HG03095 (cell line): ENCODE measurements around the gene EPAS1.

Experiments used
- ATAC-seq: cut with Tn5 transposase; IDR thresholded peaks from one replicate; pipeline ENCODE4 v1.9.1; 2021; ENCODE audit warnings: moderate library complexity; ENCODE audit not compliant: unreplicated experiment

Gene EPAS1

DNA sequence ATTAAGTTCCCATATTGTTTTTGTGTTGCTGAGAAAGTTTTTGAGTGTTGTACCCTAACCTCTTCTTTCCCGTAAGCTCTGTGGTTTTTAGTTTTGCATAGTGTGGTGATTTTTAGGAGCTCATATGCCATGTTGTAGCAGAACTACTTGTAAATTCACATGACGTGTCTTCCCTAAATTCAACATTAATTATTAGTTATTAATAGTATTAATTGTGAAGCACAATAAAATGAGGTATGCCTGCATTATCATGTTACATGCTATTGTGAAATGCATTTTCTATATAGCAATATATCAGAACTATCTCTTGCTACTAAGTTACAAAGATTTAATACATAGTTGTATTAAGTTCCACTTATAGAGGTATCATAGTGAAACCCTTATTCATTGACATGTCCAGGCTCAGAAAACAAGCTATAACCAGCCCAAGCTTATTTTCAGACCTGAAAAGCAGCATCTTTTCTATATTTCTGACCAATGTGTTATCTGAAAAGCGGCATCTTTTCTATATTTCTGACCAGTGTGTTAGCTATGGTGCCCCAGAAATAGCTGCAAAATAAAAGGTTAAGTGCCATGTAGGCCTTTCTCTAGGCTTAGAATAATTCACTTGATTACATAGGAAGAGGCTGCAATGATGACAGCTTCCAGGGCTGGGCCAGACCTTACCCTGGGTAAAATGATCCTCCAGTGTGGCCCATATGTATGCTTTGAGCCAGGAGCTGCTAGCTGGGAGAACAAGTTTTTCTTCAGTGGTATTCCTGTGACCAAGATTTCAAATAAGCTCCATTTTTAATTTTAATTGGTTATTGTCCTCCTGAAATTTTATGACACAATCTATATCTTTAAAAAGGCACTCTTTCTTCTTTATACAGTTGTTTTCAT, 21.6 kb downstream of the EPAS1 start:
- no peak for ATAC-seq

DNA sequence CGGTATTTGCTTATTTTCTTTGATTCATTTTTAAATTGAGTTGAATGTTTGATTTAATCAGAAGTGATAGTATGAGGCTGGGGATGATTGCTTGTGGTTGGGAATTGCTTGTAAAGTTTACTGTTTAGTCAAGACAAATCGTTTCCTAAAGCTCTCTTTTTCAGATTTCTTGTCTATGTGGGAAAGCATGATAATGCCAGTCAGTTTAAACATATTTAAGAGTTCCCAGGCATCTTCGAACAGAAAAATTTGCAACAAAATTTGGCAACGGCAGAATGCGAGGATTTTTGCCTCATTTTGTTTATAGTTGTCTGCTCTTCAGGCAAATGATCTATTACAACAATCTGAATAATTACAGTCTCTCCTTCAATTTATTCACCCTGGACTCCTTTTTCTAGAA, 22.5 kb downstream of the EPAS1 start:
- no peak for ATAC-seq

DNA sequence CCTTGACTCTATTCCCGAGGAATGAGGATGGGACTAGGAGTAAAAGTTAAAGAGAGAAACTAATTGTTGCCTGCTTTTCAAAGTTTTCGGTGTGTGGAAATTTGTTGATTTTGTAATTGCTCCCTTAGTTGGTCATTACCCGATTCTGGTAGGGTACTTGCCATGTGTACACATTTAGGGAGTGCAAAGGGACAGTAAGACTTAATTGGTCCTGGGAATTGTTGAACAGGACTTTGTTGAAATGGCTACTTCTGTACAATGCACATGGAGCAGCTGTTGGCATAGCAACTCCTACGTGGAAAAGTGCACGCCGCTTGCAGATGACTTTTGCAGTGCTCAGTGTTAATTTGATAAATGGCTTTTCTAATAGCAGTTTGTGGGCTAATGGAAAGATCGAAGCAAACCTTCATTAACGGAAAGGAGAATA, 22.9 kb downstream of the EPAS1 start:
- no peak for ATAC-seq

DNA sequence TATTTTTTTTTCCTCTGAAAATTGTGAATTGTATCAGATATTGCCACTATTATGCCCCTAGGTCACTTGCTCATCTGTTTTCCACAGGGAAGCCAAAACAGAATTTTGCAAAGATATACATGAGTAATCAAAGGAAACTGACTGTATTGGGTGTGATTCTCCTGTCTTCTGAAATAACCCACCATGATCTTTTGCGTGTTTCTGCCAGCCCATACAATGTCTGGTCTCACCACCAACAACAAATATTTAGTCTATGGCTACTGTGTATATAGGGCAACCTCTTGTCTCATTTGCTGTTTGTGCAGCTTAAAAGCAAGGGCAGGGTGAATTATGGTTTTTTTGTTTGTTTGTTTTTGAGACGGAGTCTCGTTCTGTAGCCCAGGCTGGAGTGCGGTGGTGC, 26.5 kb downstream of the EPAS1 start:
- ATAC-seq = no peak

DNA sequence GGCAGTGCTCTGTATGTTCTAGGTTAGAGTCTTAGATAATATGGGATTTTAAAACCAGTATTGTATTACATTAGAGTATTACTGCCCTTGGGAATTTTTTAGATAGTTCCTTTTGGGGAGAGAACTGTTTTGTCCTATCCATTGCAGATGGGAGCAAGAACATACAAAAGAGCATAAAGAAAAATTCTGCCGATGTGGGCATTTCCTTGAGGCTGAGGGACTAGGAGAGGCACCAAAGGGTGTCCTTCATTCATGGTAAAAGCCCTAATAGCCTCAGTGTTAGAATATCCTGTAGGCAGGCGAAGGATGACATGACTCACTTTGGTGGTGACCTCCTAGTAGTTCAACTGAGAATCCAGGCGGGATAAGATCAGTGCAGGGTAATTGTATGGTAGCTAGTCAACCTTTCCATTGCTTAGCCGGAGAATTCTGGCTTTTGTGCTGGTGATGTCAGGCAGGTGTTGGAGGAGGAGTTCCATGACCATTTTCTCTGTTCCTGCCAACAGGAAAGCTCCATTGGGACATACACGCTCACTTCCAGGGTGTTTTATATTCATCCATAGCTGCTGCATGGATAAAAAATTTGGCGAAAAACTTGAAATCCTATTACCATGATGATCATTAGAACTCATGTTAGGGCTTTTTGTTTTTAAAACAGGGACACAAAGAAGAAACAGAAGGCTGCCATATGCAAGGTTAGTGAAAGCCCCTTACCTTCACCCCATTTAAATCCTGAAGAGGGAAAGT, 28.1 kb downstream of the EPAS1 start:
- no peak for ATAC-seq

- no peak for ATAC-seq
Observed at GRCh38 chr2:46326231-46326980, 29.2 kb downstream of the EPAS1 start.

DNA sequence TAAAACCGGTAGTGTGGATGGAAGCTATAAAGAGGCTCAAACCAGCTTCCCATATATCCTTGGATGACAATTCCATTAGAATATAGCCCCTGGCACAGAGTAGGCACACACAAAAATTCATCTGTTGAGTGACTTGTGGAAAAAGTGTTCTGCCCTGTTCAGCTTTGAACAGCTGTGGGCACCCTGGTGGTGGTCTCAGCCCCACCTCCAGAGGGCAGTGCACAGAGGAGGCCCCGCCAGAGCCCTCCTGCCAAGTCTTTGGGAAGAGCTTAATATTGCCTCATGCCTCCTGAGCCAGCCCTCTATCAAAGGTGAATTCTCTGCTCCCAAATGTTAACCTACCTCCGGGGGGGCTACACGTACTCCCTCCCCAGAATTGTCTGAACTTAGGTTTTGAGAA, 30.4 kb downstream of the EPAS1 start:
- ATAC-seq = no peak

GRCh38 chr2:46328291-46328690, 31.1 kb downstream of the EPAS1 start:
- ATAC-seq = no peak

DNA sequence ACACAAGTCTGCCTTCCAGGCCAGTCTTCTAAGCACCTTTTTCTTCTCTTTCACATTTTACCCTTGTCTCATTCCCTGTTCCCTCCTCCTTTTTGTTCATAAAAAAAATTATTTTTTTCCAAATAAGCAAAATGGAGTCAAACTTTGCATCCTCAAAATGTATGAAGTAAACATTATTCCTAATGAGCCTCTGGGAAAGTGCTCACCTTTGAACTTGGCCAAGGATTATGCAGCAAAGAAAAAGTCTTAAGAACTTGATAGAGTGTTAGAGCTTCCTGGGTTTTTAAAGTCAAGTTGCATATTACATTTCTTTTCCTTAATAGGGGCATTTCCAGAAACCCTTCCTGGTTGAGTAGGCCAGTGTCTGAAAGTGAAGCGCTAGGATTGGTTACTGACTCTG, 31.6 kb downstream of the EPAS1 start:
- no peak for ATAC-seq

- no peak for ATAC-seq
Observed at GRCh38 chr2:46329340-46329739, 32.1 kb downstream of the EPAS1 start.

GRCh38 chr2:46329803-46330775, 32.9 kb downstream of the EPAS1 start:
- no peak for ATAC-seq

DNA sequence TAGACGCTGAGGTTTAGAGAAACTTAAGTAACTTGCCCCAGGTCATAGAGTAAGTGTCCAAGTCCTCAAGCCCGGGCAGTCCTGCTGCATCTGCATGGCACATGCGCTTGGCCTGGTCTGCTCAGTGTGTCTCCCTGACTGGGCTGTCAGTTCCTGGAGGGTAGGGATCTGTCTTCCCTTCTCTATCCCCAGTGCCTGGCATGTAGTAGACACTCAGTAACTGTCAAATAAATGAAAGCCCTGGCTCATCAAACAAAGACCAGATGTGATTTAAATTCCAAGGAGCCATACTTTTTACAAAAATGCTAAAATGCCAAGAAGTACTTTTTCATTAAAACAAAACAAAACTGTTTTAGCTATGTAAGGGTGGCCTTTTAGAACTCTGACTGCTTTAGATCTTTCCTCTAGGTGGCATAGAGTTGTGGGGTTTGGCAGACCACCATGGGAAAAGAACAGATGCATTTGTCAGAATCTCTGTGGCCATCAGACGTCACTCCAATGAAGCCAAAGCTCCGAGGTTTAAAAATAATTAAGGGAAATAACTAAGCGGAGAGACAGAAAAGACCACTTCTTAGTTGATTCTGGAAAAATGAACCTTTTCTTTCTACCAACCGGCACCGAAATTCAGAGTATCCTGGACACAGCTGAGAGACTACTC, 34.0 kb downstream of the EPAS1 start:
- no peak for ATAC-seq

DNA sequence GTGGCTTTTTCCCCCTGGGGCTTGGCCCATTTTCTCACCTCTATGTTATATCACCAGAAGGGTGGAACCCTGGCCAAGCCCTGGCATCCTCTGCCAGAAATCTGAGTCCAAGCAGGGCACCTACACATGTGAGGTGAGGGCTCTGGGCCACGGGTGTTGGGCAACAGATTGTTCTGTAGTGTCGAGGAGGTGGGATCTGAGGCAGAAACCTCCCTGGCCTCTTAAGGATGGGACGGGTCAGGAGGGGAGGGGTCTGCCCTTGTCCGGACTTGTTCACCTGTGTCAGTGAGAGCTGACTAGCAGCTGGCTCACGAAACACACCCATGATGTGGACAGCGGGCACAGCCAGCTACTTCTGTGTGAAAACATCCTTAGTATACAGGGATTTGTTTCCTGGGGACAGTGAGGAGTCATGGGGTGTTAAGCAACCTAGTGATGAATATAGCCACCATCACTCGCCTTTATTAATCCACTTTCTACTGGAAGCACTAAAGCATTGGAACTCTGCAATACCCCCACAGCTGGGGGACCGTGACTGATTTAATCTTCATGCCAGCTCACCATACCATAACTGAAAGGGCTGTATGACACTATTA, 35.6 kb downstream of the EPAS1 start:
- no peak for ATAC-seq

DNA sequence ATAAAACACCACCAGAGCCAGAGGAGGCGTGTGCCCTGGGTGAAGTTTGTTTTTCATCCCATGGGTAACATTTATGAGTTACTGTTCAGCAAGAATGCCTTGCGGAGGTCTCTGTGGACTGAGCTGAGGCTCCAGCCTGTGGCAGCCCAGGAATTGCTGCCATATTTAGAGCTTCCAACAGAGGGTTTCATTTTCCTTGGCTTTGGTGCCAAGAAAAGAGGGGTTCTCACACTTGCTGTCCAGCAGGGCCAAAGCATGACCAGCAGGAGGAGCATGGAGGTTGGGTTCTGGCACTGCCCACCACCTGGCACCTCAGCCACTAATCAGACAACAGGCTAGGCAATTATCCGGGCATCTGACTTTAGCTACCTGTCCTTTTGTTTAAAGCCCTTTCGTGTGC, 36.7 kb downstream of the EPAS1 start:
- no peak for ATAC-seq

DNA sequence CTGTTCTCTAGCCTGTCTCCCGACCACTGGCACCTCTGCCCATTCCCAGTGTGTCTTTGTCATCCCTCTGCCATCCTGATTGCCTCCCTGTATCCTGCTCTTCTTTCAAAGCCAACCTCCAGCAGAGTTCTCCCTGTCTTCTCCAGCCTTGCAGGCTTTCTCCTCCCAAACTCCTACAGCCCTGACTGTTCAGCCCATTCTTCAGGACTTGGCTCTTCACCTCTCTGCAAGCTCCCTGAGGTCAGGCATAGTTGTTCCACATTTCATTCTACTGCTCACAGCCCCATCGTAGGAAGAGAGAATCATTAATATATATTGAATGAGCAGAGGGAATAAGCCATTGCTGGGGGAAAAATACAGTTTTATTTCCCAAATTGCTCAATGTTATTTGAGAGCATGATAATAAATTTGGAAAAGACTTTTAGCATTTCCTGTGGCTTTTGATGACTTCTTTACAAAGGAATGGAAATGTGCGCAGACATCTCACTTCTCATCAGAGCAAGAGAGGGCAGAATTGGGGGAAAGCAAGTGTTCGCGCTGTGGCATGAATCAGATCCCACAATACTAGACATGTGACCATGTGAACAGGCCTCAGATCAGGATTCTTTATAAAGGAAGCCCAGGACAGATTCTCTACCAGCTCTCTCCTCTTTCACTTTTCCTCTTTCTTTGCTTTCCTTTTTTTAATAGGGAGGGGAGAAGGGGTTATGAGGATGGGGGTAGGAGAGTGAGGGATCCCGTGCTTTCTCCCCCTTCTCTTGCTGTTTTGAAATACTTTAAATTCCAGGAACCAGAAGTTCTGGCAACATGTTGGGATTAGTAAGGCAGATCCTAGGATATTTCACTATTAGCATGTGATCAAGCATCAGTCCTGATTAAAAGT, 37.4 kb downstream of the EPAS1 start:
- no peak for ATAC-seq

- ATAC-seq = no peak
Observed at GRCh38 chr2:46335391-46336282, 38.4 kb downstream of the EPAS1 start.

DNA sequence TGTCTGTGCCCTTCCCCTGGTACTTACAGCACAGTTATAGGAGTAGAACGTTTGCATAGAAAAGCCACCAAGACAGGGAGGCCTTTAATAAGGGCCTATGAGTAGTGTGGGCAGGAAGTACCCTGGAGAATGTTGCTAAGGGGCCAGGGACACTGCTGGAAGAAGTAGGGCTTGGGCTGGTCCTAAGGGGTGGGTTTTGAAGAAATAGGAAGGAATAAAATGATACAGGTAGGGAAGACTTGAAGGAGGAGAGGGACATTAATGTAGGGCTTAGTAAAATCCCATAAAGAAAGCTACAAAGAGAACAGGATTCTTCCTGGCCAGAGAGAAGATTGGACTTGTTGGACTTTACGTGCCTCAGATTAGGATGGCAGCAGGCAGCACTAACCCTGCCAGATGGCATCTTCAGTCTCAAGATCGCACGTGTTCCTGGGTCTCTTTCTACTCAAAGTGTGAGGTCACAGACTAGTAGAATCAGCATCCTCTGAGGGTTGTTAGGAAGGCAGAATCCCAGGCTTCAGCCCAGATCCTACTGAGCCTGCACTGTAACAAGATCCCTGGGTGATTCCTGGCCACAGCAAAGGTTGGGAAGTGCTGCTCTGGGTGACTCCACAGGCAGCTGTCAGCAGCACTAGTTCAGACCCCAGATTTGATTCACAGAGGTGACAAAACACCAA, 39.2 kb downstream of the EPAS1 start:
- ATAC-seq = no peak
